Stimulated activated CD8-positive, alpha-beta memory T cell treated with anti-CD3 and anti-CD28 coated beads, Interleukin-12 subunit alpha, Interleukin-12 subunit beta, amount 100 ng/mL, for 24 hours (primary cell): Measurements from ENCODE around the gene POM121.
"Not testable (repeated sequence)": the region's sequence is repeated elsewhere in the genome, so short reads cannot be mapped to it uniquely, and the experiment has no call there.

Source experiments
- DNase-seq: peaks from one replicate; pipeline ENCODE4 v3.0.0-alpha.2; 2020; ENCODE audit errors: extremely low read depth

The POM121 gene

GRCh38 chr7:72995484-72995883 is 70.6 kb downstream of the POM121 start:
- not testable (repeated sequence) for DNase-seq

- not testable (repeated sequence) for DNase-seq
Measured at GRCh38 chr7:72997447-72997846, 72.6 kb downstream of the POM121 start.

DNA sequence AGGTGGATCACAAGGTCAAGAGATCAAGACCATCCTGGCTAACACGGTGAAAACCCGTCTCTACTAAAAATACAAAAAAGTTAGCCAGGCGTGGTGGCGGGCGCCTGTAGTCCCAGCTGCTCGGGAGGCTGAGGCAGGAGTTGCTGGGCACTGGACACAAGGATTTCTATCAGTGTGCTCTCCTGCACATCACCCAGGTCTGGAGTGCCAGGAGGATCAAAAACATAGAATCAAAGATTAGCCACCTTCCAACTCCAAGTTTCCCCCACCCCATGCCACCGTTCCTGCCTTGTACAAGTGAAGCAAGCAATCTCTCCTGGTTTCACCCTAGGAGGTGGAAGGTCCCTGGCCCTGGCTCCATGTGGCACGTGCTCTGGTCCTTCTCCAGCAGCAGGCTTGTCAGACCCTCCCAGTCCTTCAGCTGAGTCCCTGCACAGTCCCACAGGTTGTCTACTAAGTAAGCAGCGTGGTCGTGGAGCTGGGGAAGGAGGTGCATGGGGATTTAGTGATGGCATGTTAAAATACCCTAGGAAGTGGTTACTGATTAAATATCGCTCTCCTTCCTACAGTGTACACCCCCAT is 73.1 kb downstream of the POM121 start:
- not testable (repeated sequence) for DNase-seq
